HG02938 (cell line): Measurements from ENCODE around the gene UBR2.
"Not testable (repeated sequence)": the region's sequence is repeated elsewhere in the genome, so short reads cannot be mapped to it uniquely, and the experiment has no call there.

ENCODE experiments used
- ATAC-seq: cut with Tn5 transposase; IDR thresholded peaks from one replicate; pipeline ENCODE4 v1.9.1; 2021; ENCODE audit warnings: mild to moderate bottlenecking, moderate library complexity; ENCODE audit not compliant: unreplicated experiment

UBR2 gene

GRCh38 chr6:42690872-42691271 is 127.0 kb downstream of the UBR2 start:
- ATAC-seq = no peak

DNA sequence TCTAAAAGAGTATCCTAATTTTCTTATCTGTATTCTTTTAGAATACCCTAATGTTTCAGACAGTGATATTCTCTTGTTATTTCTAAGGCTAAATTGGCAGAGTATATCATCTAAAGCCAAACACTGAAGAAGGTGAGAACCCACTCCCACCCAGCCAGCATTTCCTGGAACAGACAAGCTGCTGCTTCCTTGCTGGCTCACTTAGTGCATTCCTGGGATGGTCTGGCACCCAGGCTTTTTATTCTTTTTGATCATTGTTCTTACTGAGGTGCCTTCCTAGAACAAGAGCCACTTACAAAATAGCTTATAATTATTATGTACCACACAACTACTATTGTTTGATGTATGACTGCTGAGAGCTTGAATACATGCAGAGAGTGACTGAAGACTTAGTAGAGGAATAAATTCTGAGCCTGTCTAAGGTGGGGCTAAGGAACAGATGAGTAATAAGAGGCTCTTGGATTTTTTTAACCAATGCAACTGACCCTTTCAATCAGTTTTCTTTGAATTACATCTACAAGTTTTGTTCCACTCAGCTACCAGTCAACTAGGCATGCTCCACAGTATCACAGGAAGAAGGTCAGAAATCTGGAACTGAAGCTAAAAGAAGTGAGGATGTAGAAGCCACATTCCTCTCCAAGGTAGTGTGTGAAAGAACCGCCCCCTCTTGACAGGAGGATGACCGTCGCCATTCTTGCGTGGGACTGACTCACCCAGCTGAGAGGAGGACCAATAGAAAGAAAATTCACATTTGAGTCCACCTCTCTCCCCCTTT is 128.5 kb downstream of the UBR2 start:
- ATAC-seq = no peak

GRCh38 chr6:42693725-42694323 is 130.0 kb downstream of the UBR2 start:
- no peak for ATAC-seq

DNA sequence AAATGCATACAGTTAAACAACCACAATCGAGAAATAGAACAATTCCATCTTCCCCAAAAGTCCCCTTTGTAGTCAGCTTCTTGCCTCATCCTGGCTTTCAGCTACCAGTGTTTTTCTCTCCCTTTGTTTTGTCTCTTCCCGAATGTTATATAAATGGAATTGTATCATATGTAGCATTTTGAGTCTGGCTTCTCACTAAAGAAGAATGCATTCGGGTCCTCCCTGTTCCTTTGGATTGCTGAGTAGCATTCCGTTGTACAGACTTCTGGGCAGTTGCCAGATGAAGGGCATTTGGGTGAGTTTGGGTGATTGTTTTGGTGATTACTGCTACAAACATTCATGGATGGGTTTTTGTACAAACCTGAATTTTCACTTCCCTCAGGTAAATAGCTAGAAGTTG is 130.8 kb downstream of the UBR2 start:
- ATAC-seq = no peak

DNA sequence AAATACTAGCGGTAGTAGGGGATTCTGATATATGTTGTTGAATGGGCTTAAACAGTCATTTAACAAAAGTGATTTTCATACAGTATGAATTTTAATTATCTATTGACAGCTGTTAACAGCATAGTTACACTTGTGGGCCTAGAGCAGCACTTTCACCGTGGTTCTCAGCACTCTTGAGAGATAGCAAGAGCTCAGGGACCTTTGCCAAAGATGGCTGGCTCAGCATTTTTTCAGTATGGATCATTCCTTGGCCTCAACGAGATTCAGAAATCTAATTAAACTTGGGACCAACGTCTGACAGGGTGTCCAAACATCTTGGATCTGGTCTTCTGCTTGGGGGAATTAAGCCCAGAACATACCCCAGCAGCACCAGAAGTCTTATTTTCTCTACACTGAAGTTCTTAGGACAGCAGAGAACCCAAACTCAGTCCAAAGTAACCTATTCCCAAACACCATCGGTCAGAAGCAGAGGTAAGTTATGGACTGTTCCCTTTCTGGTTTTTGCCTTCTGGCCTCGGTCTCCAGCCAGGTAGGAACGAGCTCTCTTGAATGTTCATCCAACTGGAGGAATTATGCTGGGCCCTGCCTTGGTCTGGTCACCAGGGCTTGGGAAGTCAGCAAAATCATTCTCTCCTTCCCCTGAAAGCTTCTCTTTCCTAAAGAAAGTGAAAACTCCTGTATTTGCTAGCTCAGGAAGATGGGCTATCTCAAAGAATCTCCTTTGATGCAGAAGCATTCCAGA is 132.9 kb downstream of the UBR2 start:
- ATAC-seq = no peak

DNA sequence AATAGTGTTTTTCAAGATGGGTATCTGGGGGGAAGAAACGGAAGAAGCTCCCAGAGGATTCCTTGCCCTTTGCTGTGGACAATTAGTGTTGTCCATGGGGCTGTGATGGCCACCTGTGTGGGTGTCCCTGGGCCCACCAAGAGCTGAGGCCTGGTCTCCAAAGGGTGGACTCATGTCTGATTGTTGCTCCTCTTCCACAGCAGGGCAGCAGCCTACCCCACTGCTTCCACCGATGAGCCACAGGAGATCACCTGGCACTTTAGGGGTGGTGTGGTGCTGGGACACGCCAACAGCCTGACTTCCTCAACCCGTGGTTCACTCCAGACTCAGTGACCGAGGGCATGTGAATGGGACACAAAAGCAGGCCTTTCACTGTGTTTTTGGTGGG is 133.4 kb downstream of the UBR2 start:
- no peak for ATAC-seq

GRCh38 chr6:42698217-42698616 is 134.4 kb downstream of the UBR2 start:
- no peak for ATAC-seq

GRCh38 chr6:42702200-42702599 is 138.4 kb downstream of the UBR2 start:
- ATAC-seq = no peak

GRCh38 chr6:42702786-42703185 is 139.0 kb downstream of the UBR2 start:
- not testable (repeated sequence) for ATAC-seq

DNA sequence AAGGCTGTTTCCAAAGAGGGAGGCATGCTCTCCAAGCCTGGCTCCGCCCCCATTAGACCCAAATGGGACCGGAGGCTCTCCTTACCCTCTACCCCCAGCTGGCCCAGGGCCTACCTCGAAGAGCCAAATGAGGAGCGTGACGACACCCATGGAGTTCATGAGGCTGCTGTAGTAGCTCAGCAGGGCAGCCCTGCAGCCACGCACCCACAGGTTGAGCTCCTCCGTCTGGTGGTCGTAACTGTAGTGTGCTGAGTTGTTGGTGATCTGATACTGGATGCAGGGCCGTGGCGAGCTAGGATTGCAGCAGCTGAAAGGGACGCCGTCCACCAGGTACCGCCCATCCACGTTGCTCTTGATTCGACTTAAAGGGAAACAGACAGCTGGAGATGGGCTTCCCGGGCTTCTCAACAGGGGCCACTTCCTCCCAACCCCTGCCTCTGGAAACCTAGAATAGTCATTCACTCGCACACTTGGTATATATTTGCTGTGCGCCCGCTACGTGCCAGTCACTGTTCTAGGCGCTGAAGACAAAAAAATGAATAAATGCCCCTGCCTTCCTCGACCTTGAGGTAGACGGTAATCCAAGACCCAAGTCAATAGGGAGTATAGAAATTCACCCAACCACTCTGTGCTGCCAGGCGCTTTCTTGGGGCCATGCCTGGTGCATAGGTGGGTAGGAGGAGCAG is 140.6 kb downstream of the UBR2 start:
- no peak for ATAC-seq

- ATAC-seq = no peak
These were observed 141.1 kb downstream of the UBR2 start for GRCh38 chr6:42704937-42705374.

DNA sequence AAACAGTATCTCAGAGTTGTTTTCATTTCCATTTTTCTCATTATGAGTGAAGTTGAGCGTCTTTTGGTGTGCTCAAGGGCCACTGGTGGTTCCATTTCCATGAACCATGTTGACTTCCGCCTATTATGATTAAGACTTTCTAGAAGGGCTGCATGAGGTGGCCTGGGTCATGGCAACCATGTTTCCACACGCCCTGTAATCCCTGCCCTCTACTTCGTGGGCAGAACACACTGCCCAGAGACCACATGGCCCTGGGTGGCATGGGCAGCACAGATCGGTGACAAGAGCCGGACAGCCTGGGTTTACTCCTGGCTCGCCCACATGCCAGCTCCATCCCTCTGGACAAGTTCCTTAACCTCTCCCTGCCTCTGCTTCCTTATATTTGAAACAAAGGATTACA is 143.8 kb downstream of the UBR2 start:
- ATAC-seq = no peak

- no peak for ATAC-seq
These were observed 144.3 kb downstream of the UBR2 start for GRCh38 chr6:42708096-42708495.

GRCh38 chr6:42709871-42710270 is 146.0 kb downstream of the UBR2 start:
- ATAC-seq = no peak

GRCh38 chr6:42710316-42710715 is 146.5 kb downstream of the UBR2 start:
- ATAC-seq = no peak

DNA sequence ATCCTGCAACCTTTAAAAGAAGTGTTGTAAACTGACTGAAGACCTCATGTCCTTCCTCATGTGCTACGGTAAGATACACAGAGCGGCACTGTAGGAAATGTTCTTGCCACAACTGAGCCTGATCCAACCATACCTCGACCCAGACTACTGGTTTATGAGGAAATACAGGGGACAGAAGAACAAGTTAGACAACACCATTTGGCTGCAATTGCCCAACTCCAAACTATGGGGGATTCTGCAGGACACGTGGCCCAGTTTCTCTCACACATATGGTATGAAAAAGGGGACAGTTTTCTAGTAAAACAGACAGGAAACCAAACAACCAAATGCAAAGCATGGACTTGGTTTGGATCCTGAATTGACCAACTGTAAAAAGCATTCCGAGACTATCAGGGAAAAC is 148.1 kb downstream of the UBR2 start:
- no peak for ATAC-seq

- ATAC-seq = no peak
These were observed 150.4 kb downstream of the UBR2 start for GRCh38 chr6:42714098-42714761.

DNA sequence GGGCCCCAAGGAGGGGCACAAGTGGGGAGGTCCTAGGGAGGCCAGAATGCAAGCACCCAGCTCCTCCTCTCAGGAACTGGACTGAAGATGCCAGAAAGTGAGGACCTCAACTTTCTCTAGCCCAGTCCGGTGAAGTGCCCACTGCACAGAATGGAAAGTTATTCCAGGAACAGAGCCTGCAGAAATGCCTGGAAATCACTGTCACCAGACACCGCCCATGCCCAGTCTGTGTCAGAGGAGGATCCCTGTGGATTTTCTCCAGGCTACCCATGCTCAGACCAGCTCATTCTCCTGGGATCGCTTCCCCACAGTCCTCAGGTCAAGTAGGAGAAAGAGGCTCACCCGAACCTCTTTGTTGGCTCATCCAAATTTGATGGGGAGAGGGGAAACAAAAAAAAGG is 152.0 kb downstream of the UBR2 start:
- ATAC-seq = no peak

DNA sequence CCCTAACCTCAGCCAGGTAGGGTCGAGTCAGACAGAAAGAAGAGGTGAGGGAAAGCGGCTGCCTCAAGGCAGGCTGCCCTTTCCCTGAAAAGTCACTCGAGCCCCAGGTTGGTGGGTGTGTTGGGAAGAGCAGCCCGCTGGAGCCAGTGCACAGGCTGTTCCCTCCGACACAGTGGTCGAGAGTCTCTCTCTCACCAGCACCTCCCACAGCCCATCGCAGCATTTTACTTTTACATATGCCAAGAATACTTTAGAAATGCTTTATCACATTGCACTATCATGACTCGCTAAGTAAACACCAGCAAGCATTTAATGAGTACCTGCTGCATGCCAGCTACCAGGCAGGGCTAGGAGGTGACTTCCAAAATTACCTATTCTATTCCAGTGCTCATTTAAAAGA is 156.9 kb downstream of the UBR2 start:
- ATAC-seq = no peak

GRCh38 chr6:42722497-42722896 is 158.7 kb downstream of the UBR2 start, which contains the start of gene PRPH2:
TSS of gene PRPH2 (minus strand) at chr6:42722597. CDS start at chr6:42722334, 263 bp downstream.
- ATAC-seq = no peak

DNA sequence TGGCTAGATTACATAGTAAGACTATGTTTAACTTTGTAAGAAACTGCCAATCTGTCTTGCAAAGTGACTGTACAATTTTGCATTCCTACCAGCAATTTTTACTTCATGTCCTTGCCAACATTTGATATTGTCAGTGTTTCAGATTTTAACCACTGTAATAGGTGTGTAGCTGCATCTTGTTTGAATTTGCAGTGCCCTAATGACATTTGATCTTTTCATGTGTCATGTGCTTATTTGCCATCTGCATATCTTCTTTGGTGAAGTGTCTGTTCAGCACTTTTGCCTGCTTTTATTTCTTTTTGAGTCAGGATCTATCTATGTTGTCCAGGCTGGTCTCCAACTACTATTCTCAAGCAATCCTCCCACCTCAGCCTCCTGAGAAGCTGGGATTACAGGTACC is 161.0 kb downstream of the UBR2 start:
- ATAC-seq = no peak
